GM12875 (cell line): ENCODE data around the gene PEG3.

Experiments used
- H3K4me3 ChIP-seq: one replicate; pipeline ENCODE4 v1.5.1; 2011; ENCODE audit warnings: low read depth, low read length, control low read depth
- CTCF ChIP-seq: IDR thresholded peaks from 2 replicates; pipeline ENCODE4 v1.5.1; 2011; ENCODE audit warnings: low read depth, mild to moderate bottlenecking, control low read depth, inconsistent platforms, low read length, moderate library complexity, borderline replicate concordance; ENCODE audit not compliant: insufficient read depth

Gene PEG3

GRCh38 chr19:56840451-56841192, at the start of gene PEG3, which contains the start of gene ZIM2:
Gene PEG3, minus strand, starts transcription at chr19:56840726. Its CDS starts 16,071 bp downstream, at chr19:56824655.
Gene ZIM2, minus strand, starts transcription at chr19:56840726. Its CDS starts 16,449 bp downstream, at chr19:56824277.
- TF ChIP-seq CTCF: no peak
- no peak within 1 kb of the TSS for H3K4me3 ChIP-seq

- TF ChIP-seq CTCF: no peak
- no peak overlapping the region for H3K4me3 ChIP-seq
These were observed 44.9 kb upstream of the PEG3 start for GRCh38 chr19:56885173-56885985.

- TF ChIP-seq CTCF: no peak
- no peak overlapping the region for H3K4me3 ChIP-seq
These were observed 43.9 kb upstream of the PEG3 start for GRCh38 chr19:56884441-56884840.

GRCh38 chr19:56880592-56881190, 40.2 kb upstream of the PEG3 start:
- TF ChIP-seq CTCF: no peak
- H3K4me3 ChIP-seq: no peak overlapping the region

GRCh38 chr19:56877069-56877715, 36.7 kb upstream of the PEG3 start:
- H3K4me3 ChIP-seq: no peak overlapping the region
- TF ChIP-seq CTCF: no peak

GRCh38 chr19:56875717-56876116, 35.2 kb upstream of the PEG3 start:
- no peak overlapping the region for H3K4me3 ChIP-seq
- no peak for TF ChIP-seq CTCF
